PC-9 (cell line): ENCODE measurements around the gene HINT2.

Experiments used
- CTCF ChIP-seq: fragments of 200-600 bp; sonication (generic); conservative IDR thresholded peaks from 2 replicates; pipeline ENCODE4 v1.6.1; 2017; ENCODE audit warnings: mixed run types, antibody characterized with exemption, mild to moderate bottlenecking, moderate library complexity
- EZH2 ChIP-seq: fragments of 200-600 bp; sonication (generic); IDR thresholded peaks from 2 replicates; pipeline ENCODE4 v1.8.0; 2017; ENCODE audit warnings: antibody characterized with exemption, low read depth

- TF ChIP-seq CTCF: no peak
- TF ChIP-seq EZH2: no peak
Observed at GRCh38 chr9:35840881-35841644, 26.2 kb upstream of the HINT2 start.
